GM19395 (cell line): Measurements from ENCODE around the gene AFF2.
"Not testable (repeated sequence)": the region's sequence is repeated elsewhere in the genome, so short reads cannot be mapped to it uniquely, and the experiment has no call there.

Experiments used
- ATAC-seq: cut with Tn5 transposase; IDR thresholded peaks from one replicate; pipeline ENCODE4 v1.9.1; 2021; ENCODE audit warnings: mild to moderate bottlenecking, moderate library complexity; ENCODE audit not compliant: unreplicated experiment

The AFF2 gene

DNA sequence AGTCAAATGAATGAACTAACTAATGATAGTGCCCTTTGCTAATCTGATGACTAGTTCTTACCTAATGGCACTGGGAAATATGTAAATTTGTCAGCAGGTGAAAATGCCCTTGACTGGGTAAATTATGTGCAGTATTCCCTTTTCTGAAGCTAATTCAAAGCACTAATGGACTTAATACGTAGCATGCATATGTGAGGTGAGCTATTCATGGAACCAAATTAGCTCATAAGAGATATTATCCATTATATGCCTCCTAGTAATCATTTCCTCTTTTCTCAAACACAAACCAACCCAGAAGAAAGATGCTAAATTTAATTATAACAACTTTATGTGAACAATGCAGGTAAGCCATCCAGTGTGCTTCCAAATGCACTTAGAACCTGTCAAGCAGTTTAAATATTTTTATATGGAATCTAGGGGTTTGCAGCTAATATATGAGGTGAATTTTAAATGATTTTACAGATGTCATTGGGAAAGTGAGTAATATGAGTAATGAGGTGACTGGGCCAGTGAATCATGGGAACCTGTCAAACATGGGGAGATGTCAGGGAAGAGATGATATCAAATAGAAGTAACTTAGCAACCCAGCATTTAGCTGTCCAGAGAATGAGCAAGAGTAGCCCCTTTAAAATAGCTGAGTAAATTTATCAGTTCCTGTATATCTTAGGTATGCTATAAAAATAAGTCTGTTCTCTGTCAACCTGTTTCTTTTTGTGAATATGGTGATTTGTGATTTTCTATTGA, 315.0 kb downstream of the AFF2 start:
- ATAC-seq, result no peak

DNA sequence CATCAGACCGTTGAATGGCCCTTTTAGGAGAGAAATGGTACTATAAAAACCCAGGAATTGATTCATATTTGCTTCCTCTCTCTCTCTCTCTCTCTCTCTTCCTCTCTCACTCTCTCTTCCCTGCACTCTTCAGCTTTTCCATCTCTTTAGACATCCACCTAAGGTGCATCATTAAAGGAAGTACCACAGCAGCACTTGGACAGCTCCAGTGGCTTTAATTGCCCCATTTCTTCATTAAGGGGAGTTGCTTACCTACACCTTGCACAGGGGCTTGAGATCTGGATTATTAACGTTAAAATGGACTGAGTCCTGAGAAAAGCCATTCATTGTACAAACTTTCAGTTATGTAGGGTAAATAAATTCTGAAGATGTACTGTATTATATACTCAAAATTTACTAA, 323.6 kb downstream of the AFF2 start:
- no peak for ATAC-seq

DNA sequence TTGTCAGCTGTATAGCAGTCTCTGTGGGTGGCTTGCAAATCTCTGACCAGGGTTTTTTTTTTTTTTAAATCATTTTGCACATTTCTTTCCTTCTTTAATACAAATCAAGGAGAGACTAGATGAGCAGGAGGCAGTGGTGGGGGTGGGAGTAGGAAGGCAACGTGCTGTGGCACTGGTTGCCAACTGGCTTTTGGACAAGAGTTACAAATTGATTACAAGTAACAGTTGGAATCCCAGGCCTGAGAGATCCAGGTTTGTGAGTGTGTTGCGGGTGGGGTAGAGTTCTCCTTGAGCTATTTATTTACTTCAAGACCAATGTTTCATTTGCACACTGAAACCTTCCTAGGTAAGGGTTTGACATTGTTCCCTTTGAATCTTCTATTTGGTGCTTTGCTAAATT, 325.3 kb downstream of the AFF2 start:
- no peak for ATAC-seq

DNA sequence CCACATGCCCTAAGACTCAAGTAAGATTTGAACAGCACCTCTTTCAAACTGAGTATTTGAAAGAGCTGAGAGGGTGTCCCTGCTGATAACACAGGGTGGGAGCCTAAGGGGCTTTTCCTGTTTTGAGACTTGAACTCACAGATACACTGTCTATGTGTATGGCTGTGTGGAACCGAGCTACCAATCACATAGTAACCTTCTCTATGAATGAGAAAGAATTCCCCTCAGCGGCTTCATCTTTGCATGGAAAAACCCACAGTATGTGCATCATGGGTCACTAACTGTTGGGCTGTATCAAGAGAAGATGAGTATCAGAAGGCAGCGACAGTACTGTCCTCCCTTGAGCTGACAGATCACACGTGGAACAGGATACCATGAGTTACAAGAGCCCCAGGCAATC, 336.3 kb downstream of the AFF2 start:
- no peak for ATAC-seq

DNA sequence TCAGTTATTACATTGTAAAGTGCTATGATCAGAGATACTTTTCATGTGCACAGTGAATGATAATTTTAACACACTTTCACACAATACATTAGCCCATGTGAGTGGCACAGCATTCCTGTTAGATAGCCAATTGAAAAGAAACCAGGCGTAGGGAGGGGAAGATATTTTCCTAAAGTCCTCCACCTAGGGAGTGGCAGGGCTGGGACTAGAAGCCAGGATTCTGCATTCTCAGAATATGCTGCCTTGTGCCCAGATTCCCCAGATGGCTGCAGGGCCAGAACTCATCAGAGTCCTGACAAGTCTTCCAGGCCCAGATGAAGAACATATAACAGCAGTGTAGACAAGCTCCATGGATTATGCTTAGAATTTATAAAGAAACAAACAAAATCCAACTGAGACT, 350.2 kb downstream of the AFF2 start:
- no peak for ATAC-seq

DNA sequence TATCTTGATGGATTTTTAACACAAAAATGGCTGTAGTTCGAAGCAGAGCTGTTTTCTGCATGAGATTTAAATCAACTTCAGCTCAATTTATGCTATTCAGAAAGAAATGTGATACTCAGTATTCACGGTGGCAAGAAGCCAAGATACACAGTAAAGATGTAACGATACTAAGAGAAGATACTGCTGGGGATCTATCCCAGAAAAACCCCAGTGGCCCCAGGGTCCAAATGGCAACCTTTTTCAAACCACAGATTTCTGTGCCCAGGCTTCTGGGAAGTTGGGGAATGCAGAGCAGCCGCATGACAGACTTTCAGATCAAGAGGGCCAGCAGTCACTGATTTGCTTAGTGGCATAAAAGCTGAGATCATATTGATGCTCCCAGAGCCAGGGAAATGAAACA, 353.9 kb downstream of the AFF2 start:
- no peak for ATAC-seq

DNA sequence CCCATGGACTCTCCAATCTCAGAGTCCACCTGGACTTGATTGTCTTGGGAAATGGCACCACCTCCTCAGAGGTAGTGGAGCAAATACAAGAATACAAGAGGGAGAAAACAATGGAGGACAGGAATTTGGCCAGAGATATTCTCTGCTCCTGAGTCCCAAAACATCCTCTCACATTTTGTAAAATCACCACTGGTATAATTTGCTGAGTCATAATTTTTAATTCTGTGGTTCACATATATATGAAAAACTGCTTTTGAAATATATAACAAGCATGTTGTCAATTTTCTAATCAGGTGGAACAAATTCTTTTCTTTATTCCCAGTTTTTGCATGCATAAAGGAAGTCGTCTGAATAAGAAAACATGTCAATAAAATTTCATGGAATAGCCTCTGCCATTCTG, 356.1 kb downstream of the AFF2 start:
- no peak for ATAC-seq

DNA sequence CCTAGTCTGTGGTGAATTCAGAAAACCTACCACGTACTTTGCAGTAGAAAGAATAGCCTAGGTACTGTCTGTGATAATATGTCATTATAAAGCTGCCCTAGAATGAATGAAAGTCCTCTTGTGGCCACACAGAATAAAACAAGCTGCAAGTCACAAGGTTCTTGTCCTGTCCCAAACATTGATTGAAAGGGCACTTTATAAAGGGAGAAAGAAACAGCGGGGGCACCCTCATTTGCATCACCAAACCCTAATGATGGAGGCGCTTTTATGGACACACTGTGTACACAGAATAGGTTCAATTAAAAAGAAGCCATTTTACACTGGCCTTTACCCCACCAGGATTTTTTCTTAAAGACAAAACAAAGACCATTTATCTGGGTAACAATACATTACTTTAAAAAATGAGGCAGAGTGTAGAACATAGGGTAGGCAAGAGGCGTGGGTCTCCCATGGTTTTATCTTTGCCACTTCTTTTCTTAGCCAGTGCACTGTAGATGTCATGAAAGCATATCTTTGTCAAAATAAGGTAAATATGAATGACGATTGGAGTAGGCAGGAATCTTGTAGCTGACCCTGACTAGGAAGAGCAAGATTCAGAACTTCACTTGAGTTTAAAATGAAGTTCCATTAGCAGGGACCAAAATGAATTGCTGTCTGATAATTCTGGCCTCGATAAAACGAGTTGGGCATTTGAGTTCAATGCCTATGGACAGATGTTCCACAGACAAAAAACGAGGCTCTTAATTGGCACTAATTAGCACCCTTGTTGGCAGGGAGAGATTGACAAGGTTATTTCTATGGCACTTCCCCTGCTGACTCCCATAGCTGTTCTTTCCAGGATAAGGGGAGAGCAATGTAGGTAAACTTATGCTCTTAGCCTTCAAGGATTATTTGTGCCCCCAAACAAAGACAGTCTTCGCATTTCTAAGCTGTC, 365.1 kb downstream of the AFF2 start:
- no peak for ATAC-seq

DNA sequence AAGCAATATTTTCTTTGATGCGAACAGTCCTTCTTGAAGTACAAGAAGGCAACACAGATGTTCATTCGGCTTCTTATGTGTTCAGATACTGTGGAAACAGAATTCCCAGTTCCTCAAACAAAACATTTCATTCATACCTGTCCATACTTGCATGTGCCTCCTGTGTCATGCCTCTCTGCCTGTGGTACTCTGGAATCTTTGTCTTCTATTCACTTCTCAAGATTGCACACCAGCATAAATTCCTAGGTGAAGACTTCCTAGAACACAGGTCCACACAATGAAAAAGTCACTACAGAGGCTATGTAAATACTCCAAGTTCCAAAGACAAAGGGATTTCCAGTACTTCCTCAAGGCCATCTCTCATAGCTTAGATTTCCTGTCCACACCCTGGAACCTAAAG, 367.2 kb downstream of the AFF2 start:
- ATAC-seq, result no peak

DNA sequence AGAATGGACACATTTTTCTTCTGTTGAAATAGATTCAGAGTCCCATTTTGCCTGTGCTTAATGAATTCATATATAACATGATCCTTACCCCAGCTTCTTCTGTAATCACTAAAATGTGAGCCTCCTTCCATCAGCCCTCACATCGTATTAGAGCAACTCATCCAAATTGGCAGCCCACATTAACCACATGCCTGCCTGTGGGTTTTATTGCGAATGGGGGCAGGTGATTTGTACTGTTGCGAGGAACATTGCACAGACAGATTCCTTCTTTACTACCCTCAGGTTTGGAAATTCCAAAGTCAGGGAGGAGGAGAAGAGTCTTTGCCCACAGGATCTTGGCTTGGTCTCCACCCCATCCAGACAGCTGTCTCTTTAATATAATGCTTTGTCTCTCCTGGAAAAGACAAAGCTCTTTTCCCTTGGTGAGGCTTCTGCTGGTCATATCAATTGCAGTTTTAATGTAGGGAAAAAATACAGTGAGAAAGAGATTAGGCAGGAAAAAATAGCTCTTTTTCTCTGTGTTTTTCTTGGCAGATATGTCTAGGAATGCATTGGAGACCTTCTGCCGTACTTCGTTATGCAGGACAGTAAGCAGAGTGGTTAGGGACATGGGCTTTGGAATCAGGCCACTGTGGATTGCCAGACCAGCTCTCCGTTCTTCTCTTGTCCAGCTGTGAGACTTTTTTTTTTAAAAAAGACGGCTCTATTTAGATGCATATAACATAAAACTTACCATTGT, 371.2 kb downstream of the AFF2 start:
- ATAC-seq, result no peak

DNA sequence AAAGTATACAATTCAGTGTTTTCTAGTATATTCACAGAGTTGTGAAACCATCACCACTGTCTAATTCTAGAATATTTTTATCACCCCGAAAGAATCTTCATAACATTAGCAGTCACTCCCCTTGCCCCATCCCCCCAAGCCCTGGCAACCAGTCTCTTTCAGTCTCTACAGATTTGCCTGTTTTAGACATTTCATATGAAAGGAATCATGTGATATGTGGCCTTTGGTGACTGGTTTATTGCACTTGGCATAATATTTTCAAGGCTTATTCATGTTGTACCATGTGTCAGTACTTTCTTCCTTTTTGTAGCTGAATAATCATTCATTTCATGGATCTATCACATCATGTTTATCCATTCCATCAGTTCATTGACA, 371.7 kb downstream of the AFF2 start:
- no peak for ATAC-seq

DNA sequence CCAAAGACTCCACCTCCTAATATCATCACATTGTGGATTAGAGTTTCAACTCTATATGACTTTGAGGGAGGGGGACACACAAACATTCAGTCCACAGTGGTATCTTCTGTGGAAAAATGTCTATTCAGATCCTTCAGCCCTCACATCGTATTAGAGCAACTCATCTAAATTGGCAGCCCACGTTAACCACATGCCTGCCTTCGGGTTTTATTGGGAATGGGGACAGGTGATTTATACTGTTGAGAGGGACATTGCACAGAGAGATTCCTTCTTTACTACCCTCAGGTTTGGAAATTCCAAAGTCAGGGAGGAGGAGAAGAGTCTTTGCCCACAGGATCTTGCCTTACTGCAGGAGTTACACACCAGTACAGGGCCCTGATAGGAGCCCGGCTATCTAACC, 372.5 kb downstream of the AFF2 start:
- no peak for ATAC-seq

DNA sequence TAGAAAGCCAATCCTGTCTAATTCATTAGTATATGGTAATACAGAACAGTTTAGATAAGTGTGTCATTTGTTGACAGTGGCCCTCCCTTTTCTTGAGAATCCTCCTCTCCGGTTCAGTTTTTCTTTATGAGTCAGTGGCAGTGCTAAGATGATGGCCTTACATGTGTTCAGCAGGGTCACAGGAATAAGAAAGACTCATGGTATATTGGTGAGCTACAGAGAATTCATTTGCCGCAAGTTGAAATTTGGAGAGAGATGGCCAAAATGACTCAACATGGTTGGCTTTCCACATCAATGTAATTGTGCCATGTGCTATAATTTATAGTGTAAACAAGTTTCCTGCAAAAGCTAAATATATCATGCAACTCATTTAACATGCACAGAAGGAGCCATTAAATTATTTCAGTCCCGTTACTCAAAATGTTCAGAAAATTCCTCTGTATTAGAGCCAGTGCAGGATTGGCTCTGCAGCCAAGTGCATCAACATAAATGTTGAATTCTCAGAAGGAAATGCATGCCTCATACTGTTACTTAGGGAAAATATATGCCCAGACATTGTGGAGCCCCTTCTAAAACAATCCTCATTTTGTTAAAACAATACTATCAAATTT, 374.3 kb downstream of the AFF2 start:
- no peak for ATAC-seq

DNA sequence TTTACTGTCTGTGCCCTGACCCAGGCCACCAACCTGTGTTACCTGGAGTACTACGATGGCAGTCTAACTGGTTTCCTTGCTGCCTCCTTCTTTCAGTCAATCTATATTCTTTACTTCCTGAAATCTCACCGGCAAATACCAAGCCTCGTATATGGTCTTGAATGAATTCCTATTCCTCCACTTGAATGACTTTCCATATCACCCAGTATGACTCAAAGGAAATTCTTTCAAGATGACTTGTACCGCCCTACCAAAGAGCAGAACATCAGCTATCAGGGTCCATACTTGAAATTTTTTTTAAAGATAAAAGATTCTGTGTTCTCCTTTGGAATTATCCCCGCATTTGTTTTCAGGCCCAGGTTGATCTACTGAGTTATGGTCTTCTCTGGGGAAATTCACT, 378.0 kb downstream of the AFF2 start:
- no peak for ATAC-seq

DNA sequence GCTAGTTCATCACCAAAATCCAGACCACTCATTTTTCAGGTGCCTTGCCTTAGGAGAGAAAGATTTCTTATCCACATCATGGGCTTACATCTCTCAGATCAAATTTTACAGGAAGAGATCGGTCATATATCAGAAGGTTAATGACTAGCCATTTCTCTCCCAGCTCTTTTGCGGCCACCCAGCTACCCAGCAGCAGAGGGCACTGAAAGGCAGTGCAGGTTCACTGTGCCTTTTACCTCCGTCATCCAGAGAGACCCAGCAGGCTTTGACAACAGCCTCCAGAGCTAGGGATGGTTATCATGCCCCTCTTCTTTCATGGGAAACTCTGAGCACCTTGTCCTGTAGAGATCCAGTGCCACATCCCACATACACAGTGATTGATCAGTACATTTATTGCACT, 384.8 kb downstream of the AFF2 start:
- no peak for ATAC-seq

DNA sequence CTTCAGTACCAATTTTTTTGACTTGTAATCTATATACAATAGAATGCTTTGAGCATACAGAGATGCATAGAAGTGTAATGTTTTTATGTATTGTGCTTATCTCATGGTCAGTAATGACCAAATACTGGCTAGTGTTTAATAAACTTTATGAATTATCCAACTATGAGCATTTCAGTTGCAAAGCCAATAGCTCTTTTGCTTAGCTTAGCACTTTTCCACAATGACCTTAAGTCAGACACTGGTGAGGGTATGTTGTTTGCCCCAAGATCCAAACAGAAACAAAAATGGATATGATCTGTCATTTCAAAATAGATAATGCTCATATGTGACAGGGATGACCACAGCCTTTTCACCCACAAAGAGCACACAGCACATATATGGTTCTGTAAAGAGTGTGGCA, 393.0 kb downstream of the AFF2 start:
- ATAC-seq, result no peak

DNA sequence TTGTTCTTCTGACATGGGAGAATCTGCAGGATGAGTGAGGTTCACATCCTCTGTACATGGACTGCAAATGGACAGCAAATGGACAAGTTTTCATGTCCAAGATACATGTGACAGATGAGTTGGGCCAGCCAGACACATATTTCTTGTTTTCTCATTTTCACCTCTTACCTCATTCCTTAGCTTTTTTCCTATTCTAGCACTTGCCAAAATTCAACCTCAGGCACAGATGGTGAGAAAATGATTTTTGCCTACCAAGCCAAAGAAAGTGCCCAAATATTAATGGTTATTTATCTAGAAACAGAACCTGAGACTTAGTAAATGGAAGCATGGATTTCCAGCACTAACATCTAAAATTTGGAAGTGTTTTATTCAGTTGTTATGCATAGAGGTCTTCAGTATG, 402.2 kb downstream of the AFF2 start:
- no peak for ATAC-seq

DNA sequence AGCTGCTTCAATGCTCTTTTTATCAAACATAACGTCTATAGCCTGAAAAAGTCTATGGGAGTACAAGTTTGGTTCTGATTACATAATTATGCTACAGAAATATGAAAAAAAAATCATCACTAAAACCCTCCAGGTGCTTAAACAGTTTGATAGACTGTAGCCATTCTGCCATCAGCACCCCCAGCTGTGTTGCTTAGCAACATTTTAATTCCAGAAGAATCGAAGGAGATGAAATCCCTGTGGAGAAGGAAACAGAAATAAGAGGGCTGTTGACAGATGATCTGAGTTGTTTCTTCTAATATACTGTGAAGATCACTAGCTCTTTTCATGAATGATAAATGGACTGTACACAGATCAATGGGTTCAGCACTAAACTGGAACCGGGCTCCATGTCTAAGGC, 402.8 kb downstream of the AFF2 start:
- no peak for ATAC-seq

DNA sequence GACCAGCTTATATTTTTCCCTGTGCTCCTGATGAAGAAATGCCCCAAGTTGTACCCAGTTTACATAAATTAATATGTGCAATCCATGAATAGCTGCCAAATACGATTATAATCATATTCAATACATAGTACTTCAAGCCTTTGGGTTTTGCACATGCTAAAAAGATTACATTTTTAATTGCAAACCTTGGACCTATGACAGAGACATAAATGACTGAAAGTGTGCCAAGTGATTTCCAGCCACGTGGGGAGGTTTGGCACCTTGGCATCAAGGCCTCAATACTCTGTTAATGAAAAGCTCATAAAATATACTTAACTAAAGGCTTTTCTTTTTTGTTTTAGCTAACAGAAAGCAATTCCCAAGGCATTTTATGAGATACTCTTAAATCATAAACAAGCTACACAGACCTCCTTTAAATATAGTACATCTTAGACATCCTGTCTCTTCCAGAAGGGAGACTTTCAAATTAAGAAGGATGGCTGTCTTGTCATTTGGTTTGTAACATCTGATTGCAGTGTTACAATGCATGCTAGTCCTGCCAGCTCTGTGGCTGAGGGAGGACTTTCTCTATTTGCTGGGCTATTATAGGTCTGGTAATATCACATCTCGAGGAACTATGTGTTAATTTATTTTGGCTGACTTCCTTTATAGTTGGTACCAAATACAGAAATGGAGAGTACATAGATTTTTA, 404.1 kb downstream of the AFF2 start:
- no peak for ATAC-seq

DNA sequence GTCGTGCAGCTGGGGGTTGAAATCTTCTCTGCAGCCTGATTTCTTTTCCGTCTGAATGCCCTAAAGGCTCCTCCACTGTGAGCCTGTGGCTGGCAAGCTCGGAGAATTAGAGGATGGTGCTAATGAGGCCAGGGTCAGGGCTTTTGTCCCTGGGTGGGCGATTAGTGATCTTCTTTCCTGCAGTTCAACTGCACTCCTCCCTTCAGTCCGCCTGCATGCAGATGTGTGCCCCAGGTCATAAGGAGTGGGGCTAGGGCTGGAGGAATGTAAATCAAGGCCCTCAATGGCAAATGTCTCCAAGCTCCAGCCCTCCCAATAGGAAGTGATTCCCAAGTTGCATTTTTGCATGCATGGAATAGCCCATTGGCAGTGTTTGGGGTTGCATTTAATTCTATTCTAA, 405.0 kb downstream of the AFF2 start:
- ATAC-seq, result no peak

DNA sequence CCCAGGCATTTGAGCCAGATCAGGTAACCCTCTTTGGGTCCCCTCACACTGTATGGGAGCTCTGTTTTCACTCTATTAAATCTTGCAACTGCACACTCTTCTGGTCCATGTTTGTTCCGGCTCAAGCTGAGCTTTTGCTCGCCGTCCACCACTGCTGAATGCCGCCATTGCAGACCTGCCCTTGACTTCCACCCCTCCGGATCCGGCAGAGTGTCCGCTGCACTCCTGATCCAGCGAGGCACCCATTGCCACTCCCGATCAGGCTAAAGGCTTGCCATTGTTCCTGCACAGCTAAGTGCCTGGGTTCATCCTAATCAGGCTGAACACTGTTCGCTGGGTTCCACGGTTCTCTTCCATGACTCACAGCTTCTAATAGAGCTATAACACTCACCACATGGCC, 406.2 kb downstream of the AFF2 start:
- not testable (repeated sequence) for ATAC-seq
